Measurements from ENCODE around the gene GRAMD2B. TPM values are rescaled to one million over a fixed set of nuclear protein-coding genes. Genes with fewer than 3 reads are reported as not detected.
A peak's percentile ranks its signal among the peaks of the same experiment; 100 is the strongest.

GRAMD2B gene
- total RNA-seq, 2 donors from 2014 or later = 59.3 to 79.5 TPM

GRCh38 chr5:126521130-126521529, 97.9 kb downstream of the GRAMD2B start:
- peaks cover 38 to 68% of the 10 kb centered on the region in 2 donors for H3K4me1 ChIP-seq (ENCODE audit: control insufficient read depth in 1 of 2, low read depth in 2 of 2)
- no peak overlapping the region for H3K4me3 ChIP-seq
- ATAC-seq (ENCODE audit: insufficient number of reproducible peaks, low FRiP score, low read depth) = no peak
- TF ChIP-seq, protein P1, sequence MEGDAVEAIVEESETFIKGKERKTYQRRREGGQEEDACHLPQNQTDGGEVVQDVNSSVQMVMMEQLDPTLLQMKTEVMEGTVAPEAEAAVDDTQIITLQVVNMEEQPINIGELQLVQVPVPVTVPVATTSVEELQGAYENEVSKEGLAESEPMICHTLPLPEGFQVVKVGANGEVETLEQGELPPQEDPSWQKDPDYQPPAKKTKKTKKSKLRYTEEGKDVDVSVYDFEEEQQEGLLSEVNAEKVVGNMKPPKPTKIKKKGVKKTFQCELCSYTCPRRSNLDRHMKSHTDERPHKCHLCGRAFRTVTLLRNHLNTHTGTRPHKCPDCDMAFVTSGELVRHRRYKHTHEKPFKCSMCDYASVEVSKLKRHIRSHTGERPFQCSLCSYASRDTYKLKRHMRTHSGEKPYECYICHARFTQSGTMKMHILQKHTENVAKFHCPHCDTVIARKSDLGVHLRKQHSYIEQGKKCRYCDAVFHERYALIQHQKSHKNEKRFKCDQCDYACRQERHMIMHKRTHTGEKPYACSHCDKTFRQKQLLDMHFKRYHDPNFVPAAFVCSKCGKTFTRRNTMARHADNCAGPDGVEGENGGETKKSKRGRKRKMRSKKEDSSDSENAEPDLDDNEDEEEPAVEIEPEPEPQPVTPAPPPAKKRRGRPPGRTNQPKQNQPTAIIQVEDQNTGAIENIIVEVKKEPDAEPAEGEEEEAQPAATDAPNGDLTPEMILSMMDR (IDR thresholded peaks at IDR 0.05) = no peak
- H3K9me3 ChIP-seq = no peaks in the 10 kb centered on the region
- peak overlapping the region in 1 of 2 donors; percentile 28 for H3K27ac ChIP-seq
- H3K36me3 ChIP-seq = no peaks in the 10 kb centered on the region
- DNase-seq (ENCODE audit: low spot score) = no peak
- H3K27me3 ChIP-seq (replicated peaks; ENCODE audit: insufficient read depth) = no peaks in the 10 kb centered on the region

GRCh38 chr5:126523818-126524510, 100.8 kb downstream of the GRAMD2B start:
- peaks cover 38 to 56% of the 10 kb centered on the region in 2 donors for H3K4me1 ChIP-seq (ENCODE audit: control insufficient read depth in 1 of 2, low read depth in 2 of 2)

GRCh38 chr5:126525630-126526245, 102.5 kb downstream of the GRAMD2B start:
- H3K36me3 ChIP-seq = no peaks in the 10 kb centered on the region
- H3K4me1 ChIP-seq (ENCODE audit: control insufficient read depth in 1 of 2, low read depth in 2 of 2) = peaks cover 24 to 38% of the 10 kb centered on the region in 2 donors
- TF ChIP-seq, protein P1 (IDR thresholded peaks at IDR 0.05) = no peak
- H3K4me3 ChIP-seq = peak overlapping the region; percentile 47
- peak; percentile 78 for ATAC-seq (ENCODE audit: insufficient number of reproducible peaks, low FRiP score, low read depth)
- no peaks in the 10 kb centered on the region for H3K9me3 ChIP-seq
- H3K27me3 ChIP-seq (replicated peaks; ENCODE audit: insufficient read depth) = no peaks in the 10 kb centered on the region
- H3K27ac ChIP-seq = peak overlapping the region; percentile 69 to 82
- peak; percentile 26 for DNase-seq (ENCODE audit: low spot score)

More at GRCh38 chr5:126523818-126524510, 100.8 kb downstream of the GRAMD2B start:
- peak overlapping the region; percentile 7 for H3K4me3 ChIP-seq
- peak overlapping the region; percentile 65 to 82 for H3K27ac ChIP-seq
- H3K9me3 ChIP-seq = no peaks in the 10 kb centered on the region
- ATAC-seq (ENCODE audit: insufficient number of reproducible peaks, low FRiP score, low read depth) (no peak), DNase-seq (ENCODE audit: low spot score) (no peak)
- H3K36me3 ChIP-seq = no peaks in the 10 kb centered on the region
- TF ChIP-seq, protein P1 (IDR thresholded peaks at IDR 0.05) = no peak
- H3K27me3 ChIP-seq (replicated peaks; ENCODE audit: insufficient read depth) = no peaks in the 10 kb centered on the region

- no peak for ATAC-seq (ENCODE audit: insufficient number of reproducible peaks, low FRiP score, low read depth)
- Histone ChIP-seq H3K36me3 (no peaks in the 10 kb centered on the region), H3K4me3 (no peak overlapping the region), H3K27ac (peak overlapping the region in 1 of 2 donors; percentile 82), H3K27me3 (replicated peaks; ENCODE audit: insufficient read depth) (no peaks in the 10 kb centered on the region), H3K9me3 (no peaks in the 10 kb centered on the region), H3K4me1 (ENCODE audit: control insufficient read depth in 1 of 2, low read depth in 2 of 2) (peaks cover 25 to 45% of the 10 kb centered on the region in 2 donors)
- DNase-seq (ENCODE audit: low spot score) = no peak
- TF ChIP-seq, protein P1 (IDR thresholded peaks at IDR 0.05) = no peak
These were observed 103.3 kb downstream of the GRAMD2B start for GRCh38 chr5:126526493-126526892.

- Histone ChIP-seq H3K4me1 (ENCODE audit: control insufficient read depth in 1 of 2, low read depth in 2 of 2) (peaks cover 32 to 52% of the 10 kb centered on the region in 2 donors), H3K36me3 (no peaks in the 10 kb centered on the region), H3K27ac (no peak overlapping the region), H3K4me3 (no peak overlapping the region), H3K27me3 (replicated peaks; ENCODE audit: insufficient read depth) (no peaks in the 10 kb centered on the region), H3K9me3 (no peaks in the 10 kb centered on the region)
- no peak for DNase-seq (ENCODE audit: low spot score)
- no peak for ATAC-seq (ENCODE audit: insufficient number of reproducible peaks, low FRiP score, low read depth)
- TF ChIP-seq, protein P1 (IDR thresholded peaks at IDR 0.05) = no peak
These were observed 103.9 kb downstream of the GRAMD2B start for GRCh38 chr5:126527158-126527557.
